Lung (tissue), 12 donors: Measurements from ENCODE around the gene KRT80. TPM values are rescaled to one million over a fixed set of nuclear protein-coding genes. Genes with fewer than 3 reads are reported as not detected.

Experiments used
- ATAC-seq: fragments of 200-7000 bp; cut with Tn5 transposase; one replicate; pipeline ENCODE4 v1.9.1; 2020; ENCODE audit warnings: moderate number of reproducible peaks; ENCODE audit not compliant: insufficient read depth, low FRiP score
- DNase-seq, 3 donors: peaks; one replicate each; pipeline ENCODE4 v3.0.0-alpha.2; 2013 to 2017
- H3K27ac ChIP-seq, 2 donors: one replicate each; pipeline ENCODE4 v1.5.1; 2013; ENCODE audit warnings: mild to moderate bottlenecking in 2 of 2, moderate library complexity in 2 of 2, control low read depth in 1 of 2, inconsistent platforms in 1 of 2, low read depth in 1 of 2, low read length in 1 of 2
- H3K27me3 ChIP-seq, 3 donors: one replicate each; pipeline ENCODE4 v1.5.1; 2013; ENCODE audit warnings: low read length in 2 of 3; ENCODE audit not compliant: control insufficient read depth in 3 of 3, insufficient read depth in 3 of 3
- H3K36me3 ChIP-seq, 4 donors: one replicate each; pipeline ENCODE4 v1.5.1; 2013; ENCODE audit warnings: low read length in 4 of 4, mild to moderate bottlenecking in 1 of 4, moderate library complexity in 1 of 4; ENCODE audit not compliant: control insufficient read depth in 4 of 4, insufficient read depth in 4 of 4
- H3K4me1 ChIP-seq, 5 donors: one replicate each; pipeline ENCODE4 v1.5.1; 2013; ENCODE audit warnings: low read length in 5 of 5, mild to moderate bottlenecking in 2 of 5, moderate library complexity in 1 of 5; ENCODE audit not compliant: control insufficient read depth in 5 of 5, insufficient read depth in 5 of 5
- H3K4me3 ChIP-seq: one replicate; pipeline ENCODE4 v1.5.1; 2013; ENCODE audit warnings: mild to moderate bottlenecking, control low read depth, moderate library complexity
- H3K9ac ChIP-seq, 2 donors: one replicate each; pipeline ENCODE4 v1.5.1; 2013; ENCODE audit warnings: low read length in 2 of 2, control low read depth in 1 of 2; ENCODE audit not compliant: insufficient read depth in 1 of 2
- H3K9me3 ChIP-seq, 4 donors: one replicate each; pipeline ENCODE4 v1.5.1; 2013; ENCODE audit warnings: low read length in 3 of 4, mild to moderate bottlenecking in 1 of 4, moderate library complexity in 1 of 4; ENCODE audit not compliant: control insufficient read depth in 4 of 4, insufficient read depth in 3 of 4
- WGBS, 2 donors: extraction: QIAGEN DNeasy Blood & Tissue Kit; methylation state at CpG; one replicate each; pipeline ENCODE4 v1.1.7; 2013; 5-methylcytosine and 5-hydroxymethylcytosine counted together
- polyA plus RNA-seq, 2 donors: library from polyadenylated mRNA; stranded (reverse); fragments of 200-250 nt; gene quantifications; one replicate each; pipeline ENCODE4 v1.2.1, GENCODE V29; 2013
- total RNA-seq, 2 donors: library from RNA; depleted of rRNA in 1 of 2; stranded (reverse); fragments of >200 nt in 1 of 2; gene quantifications; one replicate each; pipeline ENCODE4 v1.2.1, GENCODE V29; 2014 to 2021
- TF ChIP-seq, protein P1 (sequence below): IDR thresholded peaks from 2 replicates; pipeline ENCODE4 v1.5.1; 2012; ENCODE audit warnings: mild to moderate bottlenecking; ENCODE audit errors: control extremely low read depth, extremely low read depth
- donor health status: control.
- donor health status: control.
- donor health status: Bipolar disorder and iron deficiency.
- donor health status: healthy.
- donor health status: DM: yes; HTN: yes; CAD: no.

Gene KRT80
- total and polyA plus RNA-seq, 4 donors, result 1.8 to 15.5 (median 8.6) TPM

DNA sequence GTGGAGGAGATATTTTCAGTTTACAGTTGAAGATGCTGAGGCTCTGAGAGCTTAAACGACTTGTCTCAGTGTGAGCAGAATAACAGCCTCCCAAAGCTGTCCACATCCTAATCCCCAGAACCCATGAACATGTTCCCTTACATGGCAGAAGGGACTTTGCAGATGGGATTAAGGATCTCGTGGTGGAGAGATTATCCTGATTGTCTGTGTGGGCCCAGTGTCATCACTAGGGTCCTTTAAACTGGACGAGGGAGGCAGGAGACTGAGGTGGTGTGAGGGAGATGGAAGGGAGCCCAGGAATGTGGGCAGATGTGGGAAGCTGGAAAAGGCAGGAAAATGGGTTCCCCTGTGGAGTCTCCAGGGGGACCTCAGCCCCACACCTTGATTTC, 9.6 kb upstream of the KRT80 start:
- 56 to 75% methylated on average over 3 of the region's 3 CpGs for WGBS, 2 donors
- TF ChIP-seq, protein P1, sequence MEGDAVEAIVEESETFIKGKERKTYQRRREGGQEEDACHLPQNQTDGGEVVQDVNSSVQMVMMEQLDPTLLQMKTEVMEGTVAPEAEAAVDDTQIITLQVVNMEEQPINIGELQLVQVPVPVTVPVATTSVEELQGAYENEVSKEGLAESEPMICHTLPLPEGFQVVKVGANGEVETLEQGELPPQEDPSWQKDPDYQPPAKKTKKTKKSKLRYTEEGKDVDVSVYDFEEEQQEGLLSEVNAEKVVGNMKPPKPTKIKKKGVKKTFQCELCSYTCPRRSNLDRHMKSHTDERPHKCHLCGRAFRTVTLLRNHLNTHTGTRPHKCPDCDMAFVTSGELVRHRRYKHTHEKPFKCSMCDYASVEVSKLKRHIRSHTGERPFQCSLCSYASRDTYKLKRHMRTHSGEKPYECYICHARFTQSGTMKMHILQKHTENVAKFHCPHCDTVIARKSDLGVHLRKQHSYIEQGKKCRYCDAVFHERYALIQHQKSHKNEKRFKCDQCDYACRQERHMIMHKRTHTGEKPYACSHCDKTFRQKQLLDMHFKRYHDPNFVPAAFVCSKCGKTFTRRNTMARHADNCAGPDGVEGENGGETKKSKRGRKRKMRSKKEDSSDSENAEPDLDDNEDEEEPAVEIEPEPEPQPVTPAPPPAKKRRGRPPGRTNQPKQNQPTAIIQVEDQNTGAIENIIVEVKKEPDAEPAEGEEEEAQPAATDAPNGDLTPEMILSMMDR, result no peak
- DNase-seq (no peak), ATAC-seq (no peak)
- H3K4me3 ChIP-seq, result no peak overlapping the region
- H3K36me3 ChIP-seq, result no peaks in the 10 kb centered on the region
- peaks cover 0 to 3% (median 0%) of the 10 kb centered on the region in 3 donors for H3K27me3 ChIP-seq
- no peak overlapping the region for H3K27ac ChIP-seq
- no peaks in the 10 kb centered on the region for H3K9me3 ChIP-seq
- H3K9ac ChIP-seq, result no peak overlapping the region
- peaks cover 0 to 27% (median 5%) of the 10 kb centered on the region in 5 donors for H3K4me1 ChIP-seq

DNA sequence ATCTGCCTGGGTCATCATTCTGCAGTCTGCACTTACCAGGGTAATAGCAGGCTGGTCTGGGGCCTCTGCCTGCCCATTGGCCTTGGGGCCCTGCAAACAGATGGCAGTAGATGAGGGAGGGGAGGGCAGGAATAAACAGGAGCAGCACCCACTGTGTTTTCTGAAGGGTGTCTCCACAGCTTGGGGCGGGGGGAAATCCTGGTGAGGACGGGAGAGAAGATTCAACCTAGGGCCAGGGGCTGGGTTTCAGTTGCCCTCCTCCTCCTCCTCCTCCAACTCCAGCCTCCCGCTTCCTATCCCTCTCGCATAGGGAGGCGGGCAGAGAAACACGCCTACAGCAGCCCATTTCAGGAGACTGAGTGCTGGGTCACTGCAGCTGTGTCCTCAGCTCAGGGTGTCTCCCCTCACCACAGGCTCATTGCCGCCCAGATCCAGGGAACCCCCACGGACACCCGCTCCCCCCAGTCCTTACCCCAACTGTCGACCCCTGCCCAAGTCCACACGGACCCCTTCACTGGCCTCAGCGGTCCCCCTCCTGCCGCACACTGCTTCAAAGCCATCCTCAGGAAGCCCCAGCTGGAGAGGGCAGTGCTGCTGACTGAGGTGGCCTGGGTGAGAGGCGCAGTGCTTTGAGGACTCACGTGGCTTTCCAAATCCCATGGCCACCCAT, 9.1 kb upstream of the KRT80 start:
- ATAC-seq (no peak), DNase-seq (no peak)
- Histone ChIP-seq H3K9me3 (no peaks in the 10 kb centered on the region), H3K36me3 (no peaks in the 10 kb centered on the region), H3K4me1 (peaks cover 0 to 27% (median 5%) of the 10 kb centered on the region in 5 donors), H3K27me3 (peaks cover 0 to 3% (median 0%) of the 10 kb centered on the region in 3 donors), H3K9ac (no peak overlapping the region), H3K4me3 (no peak overlapping the region), H3K27ac (no peak overlapping the region)
- 83 to 85% methylated on average over 14 to 15 of the region's 15 CpGs for WGBS, 2 donors
- TF ChIP-seq, protein P1, result no peak

DNA sequence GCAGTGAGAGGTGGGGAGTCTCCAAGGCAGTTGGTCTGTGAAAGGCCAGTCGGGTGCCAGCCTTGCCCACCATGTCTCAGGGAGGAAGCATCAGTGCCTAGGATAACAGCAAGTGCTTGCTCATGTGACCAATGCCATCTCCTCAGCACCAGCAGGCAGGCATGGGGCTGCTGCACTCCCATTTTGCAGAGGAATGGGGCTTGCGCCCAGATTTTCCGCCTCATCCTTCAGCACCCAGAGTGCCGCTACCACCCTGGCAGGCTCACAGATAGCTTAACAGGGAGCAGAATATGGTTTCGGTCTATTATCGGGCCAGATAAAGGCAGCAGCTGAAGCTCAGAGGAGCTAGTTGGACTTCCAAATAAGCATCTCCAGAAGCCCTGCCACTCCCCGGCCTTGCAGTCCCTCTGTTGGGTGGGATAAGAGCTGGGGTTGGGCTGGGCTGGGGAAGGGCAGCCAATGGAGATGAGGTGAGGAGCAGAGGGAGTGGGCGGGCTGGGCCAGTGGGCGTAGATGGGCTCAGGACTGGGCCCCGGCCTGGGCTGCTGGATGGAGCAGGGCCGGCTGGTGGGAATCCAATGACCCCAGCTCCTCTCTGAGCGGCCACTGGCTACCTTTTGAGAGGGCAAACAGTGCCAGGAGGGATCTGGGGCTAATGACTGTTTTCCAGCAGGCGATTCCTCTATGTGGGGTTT, 8.4 kb upstream of the KRT80 start:
- DNase-seq (no peak), ATAC-seq (no peak)
- Histone ChIP-seq H3K27me3 (peaks cover 0 to 3% (median 0%) of the 10 kb centered on the region in 3 donors), H3K9me3 (no peaks in the 10 kb centered on the region), H3K36me3 (no peaks in the 10 kb centered on the region), H3K4me3 (no peak overlapping the region), H3K4me1 (peaks cover 0 to 28% (median 5%) of the 10 kb centered on the region in 5 donors), H3K27ac (no peak overlapping the region), H3K9ac (no peak overlapping the region)
- 94 to 96% methylated on average over 13 of the region's 13 CpGs for WGBS, 2 donors
- TF ChIP-seq, protein P1, result no peak
